Measurements from ENCODE around the gene WNK4.

Gene WNK4

GRCh38 chr17:42772945-42773289, 7.5 kb upstream of the WNK4 start:
- no peak for DNase-seq (ENCODE audit: low read depth, low spot score)

DNA sequence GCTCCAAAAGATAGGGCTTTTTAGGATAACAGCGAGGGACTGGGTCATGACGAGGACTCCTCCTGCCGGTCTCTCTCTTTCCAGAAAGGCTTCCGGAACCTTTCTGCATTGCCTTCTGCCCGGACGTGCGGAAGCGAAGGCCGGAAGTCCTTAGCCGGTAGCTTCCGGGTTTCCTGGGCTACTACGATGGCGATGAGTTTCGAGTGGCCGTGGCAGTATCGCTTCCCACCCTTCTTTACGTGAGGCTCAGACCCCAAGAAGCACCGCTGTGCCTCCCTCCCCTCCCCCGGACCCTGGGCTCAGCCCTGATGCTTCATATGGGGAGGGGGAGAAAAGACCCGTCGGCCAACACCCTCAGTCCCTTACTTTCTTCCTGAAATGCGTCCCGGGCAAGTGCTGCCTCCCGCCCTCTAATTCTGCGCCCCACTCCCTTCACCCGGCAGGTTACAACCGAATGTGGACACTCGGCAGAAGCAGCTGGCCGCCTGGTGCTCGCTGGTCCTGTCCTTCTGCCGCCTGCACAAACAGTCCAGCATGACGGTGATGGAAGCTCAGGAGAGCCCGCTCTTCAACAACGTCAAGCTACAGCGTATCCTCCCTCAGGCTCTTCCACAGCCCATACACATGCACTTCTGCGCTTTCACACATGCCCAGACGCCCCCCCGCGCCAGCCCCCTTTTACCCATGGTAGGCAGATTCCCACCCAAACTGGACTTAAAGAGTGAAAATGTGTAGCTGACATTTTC, 6.9 kb upstream of the WNK4 start, which contains the start of gene VPS25:
Gene VPS25 (plus strand): TSS at position 160 of the 746 bp plus-strand sequence. CDS start 27 bp downstream, at position 187.
- peak; percentile 49 for DNase-seq (ENCODE audit: low read depth, low spot score)

GRCh38 chr17:42774066-42774745, 6.2 kb upstream of the WNK4 start:
- DNase-seq (ENCODE audit: low read depth, low spot score) = no peak

- no peak for DNase-seq (ENCODE audit: low read depth, low spot score)
These were observed 4.8 kb upstream of the WNK4 start for GRCh38 chr17:42775534-42776098.

- no peak for DNase-seq (ENCODE audit: low read depth, low spot score)
These were observed 1.8 kb upstream of the WNK4 start for GRCh38 chr17:42778570-42778969.

DNA sequence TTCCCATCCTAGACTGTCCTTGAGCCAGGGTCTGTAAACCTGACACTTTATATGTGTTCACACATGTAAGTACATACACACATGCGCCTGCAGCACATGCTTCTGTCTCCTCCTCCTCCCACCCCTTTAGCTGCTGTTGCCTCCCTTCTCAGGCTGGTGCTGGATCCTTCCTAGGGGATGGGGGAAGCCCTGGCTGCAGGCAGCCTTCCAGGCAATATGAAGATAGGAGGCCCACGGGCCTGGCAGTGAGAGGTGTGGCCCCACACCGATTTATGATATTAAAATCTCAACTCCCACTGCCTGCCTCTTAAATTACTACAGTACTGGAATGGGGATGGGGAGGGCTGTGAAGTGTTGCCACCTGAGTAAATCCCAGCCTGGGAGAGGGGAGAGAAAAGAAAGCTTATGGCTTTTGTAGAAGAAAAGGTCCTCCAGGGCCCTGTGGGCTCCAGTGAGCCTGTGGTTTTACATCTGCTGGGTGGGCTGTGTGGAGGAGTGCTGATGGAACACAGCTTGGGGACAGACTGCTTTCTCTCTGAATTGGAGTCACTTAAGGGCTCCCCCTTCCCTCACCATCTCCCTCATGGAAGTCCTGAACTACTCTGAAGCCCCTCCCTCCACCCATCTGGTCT, 990 bp upstream of the WNK4 start:
- no peak for DNase-seq (ENCODE audit: low read depth, low spot score)

GRCh38 chr17:42780851-42781638, 635 bp downstream of the WNK4 start:
- no peak for DNase-seq (ENCODE audit: low read depth, low spot score)

DNA sequence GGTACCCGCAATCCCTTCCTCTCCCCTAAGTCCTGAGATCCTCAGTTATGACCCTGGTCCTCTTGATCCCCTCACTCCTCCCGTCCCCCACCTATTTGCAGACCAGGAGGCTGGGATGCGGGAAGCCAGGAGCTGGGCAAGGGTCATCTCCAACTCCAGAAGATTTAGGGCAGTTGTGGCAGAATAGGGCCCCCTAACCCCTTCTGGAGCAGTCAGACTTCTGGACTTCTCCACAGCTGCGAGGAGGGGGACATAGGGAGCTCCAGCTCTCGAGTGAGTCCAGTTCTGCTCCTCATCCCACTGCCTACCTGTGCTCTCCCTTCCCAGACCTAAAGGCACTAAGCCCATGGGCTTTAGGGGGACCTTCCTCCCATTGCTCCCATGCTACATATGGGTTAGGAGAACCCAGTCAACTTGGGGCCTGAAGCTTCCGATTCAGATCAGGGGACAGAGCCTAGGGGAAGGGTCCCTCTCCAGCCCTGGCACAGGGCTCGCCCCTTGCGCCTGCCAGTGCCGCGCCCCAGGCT, 1.3 kb downstream of the WNK4 start:
- DNase-seq (ENCODE audit: low read depth, low spot score) = no peak

DNA sequence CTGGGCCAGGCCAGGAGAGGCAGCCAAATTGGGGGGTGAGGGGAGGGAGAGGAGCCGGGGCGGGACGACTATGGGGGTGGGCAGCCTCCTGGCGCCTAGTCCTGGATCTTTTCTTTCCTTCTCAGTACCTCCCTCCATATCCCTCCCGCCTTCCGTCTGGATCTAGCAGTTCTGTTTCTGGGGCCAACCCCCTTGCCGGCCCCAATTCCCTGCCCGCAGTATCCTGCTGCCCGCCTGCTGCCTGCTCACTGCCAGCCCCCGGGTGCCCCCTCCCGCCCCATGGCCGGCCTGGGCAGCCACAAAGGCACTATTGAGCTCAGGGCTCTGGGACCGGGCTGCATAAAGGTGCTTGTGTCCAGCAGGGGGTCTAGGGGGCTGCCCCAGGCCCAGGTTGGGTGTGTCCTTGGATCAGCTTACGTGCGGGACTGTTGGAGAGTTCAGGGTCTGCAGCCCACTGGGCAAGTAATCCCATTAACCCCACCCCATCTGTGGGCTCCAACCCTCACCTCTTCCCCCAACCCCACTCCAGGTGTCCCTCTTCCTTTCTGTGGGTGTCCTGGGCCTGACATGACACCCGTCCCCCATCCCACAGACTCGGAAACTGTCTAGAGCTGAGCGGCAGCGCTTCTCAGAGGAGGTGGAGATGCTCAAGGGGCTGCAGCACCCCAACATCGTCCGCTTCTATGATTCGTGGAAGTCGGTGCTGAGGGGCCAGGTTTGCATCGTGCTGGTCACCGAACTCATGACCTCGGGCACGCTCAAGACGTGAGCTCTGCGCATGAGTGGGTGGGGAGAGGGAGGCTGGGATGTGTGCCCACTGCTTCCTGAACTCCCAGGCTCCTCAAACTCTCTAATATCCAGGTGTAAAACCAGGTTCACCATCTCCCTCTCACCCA, 2.0 kb downstream of the WNK4 start:
- DNase-seq (ENCODE audit: low read depth, low spot score) = no peak

- no peak for DNase-seq (ENCODE audit: low read depth, low spot score)
These were observed 2.8 kb downstream of the WNK4 start for GRCh38 chr17:42783062-42783790.

DNA sequence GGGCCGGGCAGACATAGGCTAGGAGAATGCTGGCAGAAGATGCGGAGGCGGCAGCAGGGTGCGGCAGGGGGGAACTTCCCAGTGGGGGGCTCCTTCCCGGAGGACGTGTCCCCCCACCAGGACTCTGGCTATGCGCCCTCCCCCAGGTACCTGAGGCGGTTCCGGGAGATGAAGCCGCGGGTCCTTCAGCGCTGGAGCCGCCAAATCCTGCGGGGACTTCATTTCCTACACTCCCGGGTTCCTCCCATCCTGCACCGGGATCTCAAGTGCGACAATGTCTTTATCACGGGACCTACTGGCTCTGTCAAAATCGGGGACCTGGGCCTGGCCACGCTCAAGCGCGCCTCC, 3.4 kb downstream of the WNK4 start:
- no peak for DNase-seq (ENCODE audit: low read depth, low spot score)

DNA sequence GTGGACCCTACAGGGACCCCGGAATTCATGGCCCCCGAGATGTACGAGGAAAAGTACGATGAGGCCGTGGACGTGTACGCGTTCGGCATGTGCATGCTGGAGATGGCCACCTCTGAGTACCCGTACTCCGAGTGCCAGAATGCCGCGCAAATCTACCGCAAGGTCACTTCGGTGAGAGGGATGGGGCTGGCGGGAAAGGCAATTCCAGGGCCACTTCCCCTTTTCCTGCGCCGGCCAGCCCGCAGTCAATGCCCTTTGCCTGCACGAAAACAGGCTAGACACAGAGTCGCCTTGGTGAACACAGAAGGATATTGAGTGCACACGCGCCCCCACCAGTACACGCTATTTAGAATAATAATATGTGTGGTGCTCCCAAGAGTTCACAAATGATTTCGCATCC, 4.0 kb downstream of the WNK4 start:
- DNase-seq (ENCODE audit: low read depth, low spot score) = no peak

DNA sequence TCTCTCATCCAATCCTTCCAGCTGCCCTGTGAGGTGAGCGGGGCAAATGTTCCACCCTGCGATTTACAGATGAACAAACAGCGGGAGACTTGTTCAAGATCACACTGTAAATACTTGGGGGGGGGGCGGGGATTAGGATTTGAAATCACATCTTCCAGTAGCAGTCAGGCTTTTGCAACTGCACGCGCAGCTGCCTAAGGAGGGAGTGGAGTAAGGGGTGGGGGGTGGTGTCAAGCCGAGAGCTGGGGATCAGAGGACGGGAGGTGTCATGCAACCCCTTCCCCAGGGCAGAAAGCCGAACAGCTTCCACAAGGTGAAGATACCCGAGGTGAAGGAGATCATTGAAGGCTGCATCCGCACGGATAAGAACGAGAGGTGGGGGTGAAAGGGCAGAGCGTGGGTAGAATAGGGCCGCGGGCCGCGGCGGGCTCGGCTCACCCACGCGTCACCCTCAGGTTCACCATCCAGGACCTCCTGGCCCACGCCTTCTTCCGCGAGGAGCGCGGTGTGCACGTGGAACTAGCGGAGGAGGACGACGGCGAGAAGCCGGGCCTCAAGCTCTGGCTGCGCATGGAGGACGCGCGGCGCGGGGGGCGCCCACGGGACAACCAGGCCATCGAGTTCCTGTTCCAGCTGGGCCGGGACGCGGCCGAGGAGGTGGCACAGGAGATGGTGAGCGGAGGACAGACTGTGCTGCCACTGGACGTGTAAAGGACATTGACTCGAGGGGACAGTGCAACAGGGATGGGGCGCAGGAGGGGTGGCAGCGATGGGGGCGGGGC, 4.6 kb downstream of the WNK4 start:
- no peak for DNase-seq (ENCODE audit: low read depth, low spot score)

GRCh38 chr17:42787266-42787665, 6.9 kb downstream of the WNK4 start:
- DNase-seq (ENCODE audit: low read depth, low spot score) = no peak

- no peak for DNase-seq (ENCODE audit: low read depth, low spot score)
These were observed 11.5 kb downstream of the WNK4 start for GRCh38 chr17:42791948-42792347.

DNA sequence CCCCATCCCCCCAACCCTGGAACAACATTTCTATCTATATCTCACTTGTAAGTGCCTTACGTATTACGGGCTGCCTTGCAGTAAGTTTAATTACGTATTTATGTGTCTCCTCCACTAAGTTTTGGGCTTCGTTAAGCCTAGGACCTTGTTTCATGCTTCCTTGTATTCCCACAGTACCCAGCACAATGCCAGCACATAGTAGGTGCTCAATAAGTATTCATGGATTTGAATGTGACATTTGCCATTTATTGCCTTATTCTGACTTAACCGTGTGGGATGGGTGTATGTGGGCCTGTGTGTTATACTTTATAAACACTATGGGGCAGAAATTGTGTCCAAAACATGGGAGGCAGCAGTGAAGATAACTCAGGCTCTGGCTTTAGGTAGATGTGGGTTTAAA, 12.1 kb downstream of the WNK4 start:
- no peak for DNase-seq (ENCODE audit: low read depth, low spot score)

DNA sequence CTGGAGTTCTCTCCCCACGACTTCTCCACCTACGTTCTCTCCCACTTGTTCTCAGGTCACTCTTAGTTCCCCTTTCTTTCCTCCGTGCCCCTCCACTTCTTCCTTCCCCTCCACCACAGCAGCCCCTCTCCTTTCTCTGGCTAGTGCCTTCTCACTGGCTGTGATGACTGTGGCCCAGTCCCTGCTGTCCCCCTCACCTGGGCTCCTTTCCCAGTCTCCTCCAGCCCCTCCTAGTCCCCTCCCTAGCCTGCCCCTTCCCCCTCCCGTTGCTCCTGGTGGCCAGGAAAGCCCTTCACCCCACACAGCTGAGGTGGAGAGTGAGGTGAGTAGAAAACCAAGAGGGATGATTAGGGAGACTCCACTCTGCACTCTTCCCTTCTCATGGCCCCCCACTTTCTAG, 14.7 kb downstream of the WNK4 start:
- no peak for DNase-seq (ENCODE audit: low read depth, low spot score)

GRCh38 chr17:42795465-42795864, 15.1 kb downstream of the WNK4 start:
- DNase-seq (ENCODE audit: low read depth, low spot score) = no peak
